H1 (cell line): ENCODE data around the gene THAP9. TPM values are rescaled to one million over a fixed set of nuclear protein-coding genes. Genes with fewer than 3 reads are reported as not detected.

Source experiments
- EZH2 ChIP-seq: fragments of 200-600 bp; sonication (generic); IDR thresholded peaks from 2 replicates; pipeline ENCODE4 v1.7.1; 2012; ENCODE audit warnings: low read depth, mild to moderate bottlenecking, moderate library complexity, low read length, inconsistent platforms; ENCODE audit not compliant: severe bottlenecking
- NANOG ChIP-seq: IDR thresholded peaks from 2 replicates; pipeline ENCODE4 v1.6.1; 2011; ENCODE audit warnings: low read length, low read depth, mild to moderate bottlenecking, inconsistent platforms; ENCODE audit not compliant: insufficient read depth, poor library complexity, severe bottlenecking
- POLR2A ChIP-seq, 2 experiments: IDR thresholded peaks; 1 replicate in 1 of 2; 2 replicates in 1 of 2; pipeline ENCODE4 v1.6.1; 2011; ENCODE audit warnings: low read depth in 2 of 2, low read length in 2 of 2, mild to moderate bottlenecking in 2 of 2; ENCODE audit errors: control extremely low read depth in 1 of 2
- USF2 ChIP-seq: IDR thresholded peaks from 2 replicates; pipeline ENCODE4 v1.6.1; 2011; ENCODE audit warnings: low read length, improper control_type of control experiment
- polyA plus RNA-seq, 7 experiments: library from polyadenylated mRNA; depleted of rRNA in 3 of 7; stranded (reverse) in 5 of 7; unstranded in 2 of 7; fragments of >200 nt in 5 of 7; fragments of 200-250 nt in 2 of 7; gene quantifications; 1 replicate in 5 of 7; 2 replicates in 1 of 7; 4 replicates in 1 of 7; pipeline versions ENCODE4 v1.2.1 to v1.2.3, GENCODE V29; 2011 to 2013; ENCODE audit warnings: missing spikeins in 2 of 7, mixed read lengths in 2 of 7
- small RNA-seq: library from polyadenylated mRNA; stranded (forward); fragments of <200 nt; extraction: miRNeasy Mini kit (QIAGEN cat#:217004); gene quantifications from one replicate; pipeline ENCODE3, GENCODE V24; 2013; ENCODE audit not compliant: insufficient read depth
- total RNA-seq: library from RNA; stranded (reverse); fragmentation: NEBNext Ultra II Directional; extraction: Animal tissue kit (Norgen Biotek cat#: 25700); gene quantifications from 2 replicates; pipeline ENCODE4 v1.2.1, GENCODE V29; 2021

Gene THAP9
- total and polyA plus RNA-seq, 2 of the 8 experiments (the other 6 are each of a cell fraction or from before 2014, with no cell fraction given) = 6.1 to 13.2 TPM

- TF ChIP-seq NANOG (no peak), POLR2A (IDR thresholded peaks at IDR 0.05; ENCODE audit: control extremely low read depth in 1 of 2, low read depth in 2 of 2, low read length in 2 of 2) (no peak), EZH2 (no peak), USF2 (no peak)
Observed at GRCh38 chr4:82969414-82969813, 68.9 kb downstream of the THAP9 start (continued).

Small RNAs within 50 kb of the gene (small RNA-seq; reads per million reads assigned to genes)
- not detected for gene RF00019

Other genes starting within 250 kb of the THAP9 start
- 0.88 and 1.2 TPM in 2 replicates for gene SCD5, start 101.9 kb upstream of the THAP9 start, total RNA-seq
- 0.92 and 1.1 TPM in 2 replicates for gene SCD5, start 101.9 kb upstream of the THAP9 start, polyA plus RNA-seq (2011; rRNA removed)
- 122 and 125 TPM in 2 replicates for gene SEC31A, start 9.6 kb upstream of the THAP9 start, total RNA-seq
- 72.8 and 112 TPM in 2 replicates for gene SEC31A, start 9.6 kb upstream of the THAP9 start, polyA plus RNA-seq (2011; rRNA removed)
- 11.1 and 12.9 TPM in 2 replicates for gene LIN54, start 110.1 kb downstream of the THAP9 start, total RNA-seq
- 3.6 and 5.7 TPM in 2 replicates for gene LIN54, start 110.1 kb downstream of the THAP9 start, polyA plus RNA-seq (2011; rRNA removed)
- 28.3 and 32.5 TPM in 2 replicates for gene COPS4, start 134.4 kb downstream of the THAP9 start, total RNA-seq
- gene COPS4, start 134.4 kb downstream of the THAP9 start, polyA plus RNA-seq (2011; rRNA removed) = 10.7 and 14.9 TPM in 2 replicates
- gene PLAC8, start 214.0 kb downstream of the THAP9 start, total RNA-seq = 0.80 and 1.1 TPM in 2 replicates
- gene PLAC8, start 214.0 kb downstream of the THAP9 start, polyA plus RNA-seq (2011; rRNA removed) = 0.98 and 1.7 TPM in 2 replicates